HepG2 (cell line): Measurements from ENCODE around the gene NOX3. TPM values are rescaled to one million over a fixed set of nuclear protein-coding genes. Genes with fewer than 3 reads are reported as not detected.

ENCODE experiments used
- ASH2L ChIP-seq: fragments of 300-600, 200-600 bp; sonication (generic); IDR thresholded peaks from 2 replicates; pipeline ENCODE4 v1.7.0; 2017; ENCODE audit warnings: low read depth, mild to moderate bottlenecking, moderate library complexity, mixed read lengths, low read length; ENCODE audit not compliant: insufficient read length
- ATF1 ChIP-seq: IDR thresholded peaks from 2 replicates; pipeline ENCODE4 v1.6.1; 2016; ENCODE audit warnings: mild to moderate bottlenecking, control low read depth
- ELF3 ChIP-seq: IDR thresholded peaks from 2 replicates; pipeline ENCODE4 v1.6.1; 2016; ENCODE audit warnings: missing genetic modification reagents, missing compliant biosample characterization
- EP300 ChIP-seq, 3 experiments: sonication (generic) in 1 of 3; formaldehyde crosslinking in 1 of 3; IDR thresholded peaks; 2 replicates each; pipeline versions ENCODE4 v1.5.1 to v1.6.1; 2011 to 2020; ENCODE audit warnings: low read depth in 2 of 3, low read length in 2 of 3, borderline replicate concordance in 1 of 3, improper control_type of control experiment in 1 of 3, mild to moderate bottlenecking in 1 of 3, missing genetic modification reagents in 1 of 3, moderate library complexity in 1 of 3
- FOXM1 ChIP-seq: sonication (generic); formaldehyde crosslinking; IDR thresholded peaks from 2 replicates; pipeline ENCODE4 v1.5.0; 2020; ENCODE audit warnings: missing genetic modification reagents
- GABPB1 ChIP-seq: IDR thresholded peaks from 2 replicates; pipeline ENCODE4 v1.6.1; 2016; ENCODE audit warnings: mild to moderate bottlenecking, missing genetic modification reagents, moderate library complexity, missing compliant biosample characterization
- GATAD2A ChIP-seq: IDR thresholded peaks from 2 replicates; pipeline ENCODE4 v1.6.1; 2016
- IKZF4 ChIP-seq: sonication (generic); formaldehyde crosslinking; IDR thresholded peaks from 2 replicates; pipeline ENCODE4 v1.5.1; 2020; ENCODE audit warnings: borderline replicate concordance, mild to moderate bottlenecking, low read depth, missing genetic modification reagents; ENCODE audit errors: not compliant biosample characterization
- ISL2 ChIP-seq: sonication (generic); formaldehyde crosslinking; IDR thresholded peaks from 2 replicates; pipeline ENCODE4 v1.5.0; 2020; ENCODE audit warnings: missing genetic modification reagents
- ISX ChIP-seq: sonication (generic); formaldehyde crosslinking; conservative IDR thresholded peaks from 2 replicates; pipeline ENCODE4 v1.5.0; 2020; ENCODE audit warnings: missing genetic modification reagents
- JARID2 ChIP-seq: sonication (generic); formaldehyde crosslinking; IDR thresholded peaks from 2 replicates; pipeline ENCODE4 v1.8.1; 2023; ENCODE audit warnings: missing genetic modification reagents, inconsistent platforms; ENCODE audit not compliant: insufficient replicate concordance
- NFIC ChIP-seq: IDR thresholded peaks from 2 replicates; pipeline ENCODE4 v1.6.1; 2012; ENCODE audit warnings: mild to moderate bottlenecking, low read length, inconsistent platforms
- RXRB ChIP-seq: IDR thresholded peaks from 2 replicates; pipeline ENCODE4 v1.6.1; 2016; ENCODE audit warnings: borderline replicate concordance, missing genetic modification reagents, missing compliant biosample characterization
- TCF7 ChIP-seq: sonication (generic); IDR thresholded peaks from 2 replicates; pipeline ENCODE4 v1.6.1; 2016; ENCODE audit warnings: antibody characterized with exemption, low read depth
- YEATS2 ChIP-seq: sonication (generic); formaldehyde crosslinking; IDR thresholded peaks from 2 replicates; pipeline ENCODE4 v1.4.0; 2020; ENCODE audit warnings: missing genetic modification reagents, borderline replicate concordance
- ZBTB4 ChIP-seq: sonication (generic); formaldehyde crosslinking; IDR thresholded peaks from 2 replicates; pipeline ENCODE4 v1.4.0; 2020; ENCODE audit warnings: missing genetic modification reagents, mild to moderate bottlenecking, borderline replicate concordance
- ZFX ChIP-seq: sonication (generic); formaldehyde crosslinking; IDR thresholded peaks from 2 replicates; pipeline ENCODE4 v1.4.0; 2020; ENCODE audit warnings: mild to moderate bottlenecking, low read depth, missing genetic modification reagents, moderate library complexity
- ZNF646 ChIP-seq: sonication (generic); formaldehyde crosslinking; IDR thresholded peaks from 2 replicates; pipeline ENCODE4 v1.9.0; 2021; ENCODE audit warnings: mild to moderate bottlenecking, missing genetic modification reagents
- ZNF776 ChIP-seq: sonication (generic); formaldehyde crosslinking; IDR thresholded peaks from 2 replicates; pipeline ENCODE4 v1.4.0; 2020; ENCODE audit warnings: mild to moderate bottlenecking, missing genetic modification reagents
- polyA plus RNA-seq, 8 experiments: library from polyadenylated mRNA; depleted of rRNA in 3 of 8; stranded (reverse) in 7 of 8; unstranded in 1 of 8; fragments of >200 nt; fragmentation: Illumina TruSeq in 4 of 8; extraction: Trizol in 4 of 8; gene quantifications; 2 replicates each; pipeline versions ENCODE4 v1.2.1 to v1.2.3, GENCODE V29; 2011 to 2016; ENCODE audit warnings: low read depth in 4 of 8, missing spikeins in 1 of 8, mixed read lengths in 1 of 8; ENCODE audit not compliant: insufficient read depth in 1 of 8
- total RNA-seq, 5 experiments: library from RNA; depleted of rRNA; stranded (reverse); fragments of >200 nt; fragmentation: Illumina TruSeq; extraction: Trizol; gene quantifications; 2 replicates each; pipeline ENCODE4 v1.2.3, GENCODE V29; 2016; ENCODE audit warnings: low read depth in 1 of 5

Gene NOX3
- total and polyA plus RNA-seq, 2 of the 13 experiments (the other 11 are each of a cell fraction or from before 2014, with no cell fraction given) = 0.09 to 0.18 TPM

- TF ChIP-seq ZNF776 (no peak), EP300 (IDR thresholded peaks at IDR 0.05; ENCODE audit: low read depth in 2 of 2, low read length in 2 of 2) (peak in 1 of 2 experiments; percentile 92; a peak in 2 of 4 replicates), EP300 (CRISPR knock-in tag; IDR thresholded peaks at IDR 0.05; ENCODE audit: borderline replicate concordance) (peak; percentile 92), ISX (CRISPR knock-in tag) (no peak), YEATS2 (CRISPR knock-in tag) (peak; percentile 30; the same call in 1 of the 2 replicates), GATAD2A (CRISPR knock-in tag) (peak; percentile 59; the same call in 1 of the 2 replicates), ZBTB4 (no peak), ASH2L (peak; percentile 36), FOXM1 (no peak), RXRB (CRISPR knock-in tag) (0 out of 2 replicates have a peak, but pooled peaks have one; percentile 21), IKZF4 (CRISPR knock-in tag) (no peak), NFIC (peak; percentile 65; the same call in 1 of the 2 replicates), ISL2 (peak; percentile 65), TCF7 (peak; percentile 69), ZNF646 (no peak), ATF1 (CRISPR knock-in tag) (0 out of 2 replicates have a peak, but pooled peaks have one; percentile 29), ZFX (CRISPR knock-in tag) (no peak), GABPB1 (CRISPR knock-in tag) (no peak), JARID2 (CRISPR knock-in tag) (no peak), ELF3 (CRISPR knock-in tag) (peak; percentile 26; the same call in 1 of the 2 replicates)
These were observed 38.1 kb upstream of the NOX3 start (continued) for GRCh38 chr6:155493694-155494143.
